Measurements from ENCODE around the gene ZNF865.

- TF ChIP-seq, protein P1, sequence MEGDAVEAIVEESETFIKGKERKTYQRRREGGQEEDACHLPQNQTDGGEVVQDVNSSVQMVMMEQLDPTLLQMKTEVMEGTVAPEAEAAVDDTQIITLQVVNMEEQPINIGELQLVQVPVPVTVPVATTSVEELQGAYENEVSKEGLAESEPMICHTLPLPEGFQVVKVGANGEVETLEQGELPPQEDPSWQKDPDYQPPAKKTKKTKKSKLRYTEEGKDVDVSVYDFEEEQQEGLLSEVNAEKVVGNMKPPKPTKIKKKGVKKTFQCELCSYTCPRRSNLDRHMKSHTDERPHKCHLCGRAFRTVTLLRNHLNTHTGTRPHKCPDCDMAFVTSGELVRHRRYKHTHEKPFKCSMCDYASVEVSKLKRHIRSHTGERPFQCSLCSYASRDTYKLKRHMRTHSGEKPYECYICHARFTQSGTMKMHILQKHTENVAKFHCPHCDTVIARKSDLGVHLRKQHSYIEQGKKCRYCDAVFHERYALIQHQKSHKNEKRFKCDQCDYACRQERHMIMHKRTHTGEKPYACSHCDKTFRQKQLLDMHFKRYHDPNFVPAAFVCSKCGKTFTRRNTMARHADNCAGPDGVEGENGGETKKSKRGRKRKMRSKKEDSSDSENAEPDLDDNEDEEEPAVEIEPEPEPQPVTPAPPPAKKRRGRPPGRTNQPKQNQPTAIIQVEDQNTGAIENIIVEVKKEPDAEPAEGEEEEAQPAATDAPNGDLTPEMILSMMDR (conservative IDR thresholded peaks at IDR 0.05; ENCODE audit: low read depth, low read length), result no peak
- no peak for TF ChIP-seq EZH2 (IDR thresholded peaks at IDR 0.05; ENCODE audit: low read length, unreplicated experiment)
- no peak for TF ChIP-seq EZH2phosphoT487 (IDR thresholded peaks at IDR 0.05; ENCODE audit: borderline replicate concordance, low read length)
Observed at GRCh38 chr19:55635856-55636440, 30.5 kb downstream of the ZNF865 start.

All from PC-3 (cell line).